ENCODE results near the gene RORC. TPM values are rescaled to one million over a fixed set of nuclear protein-coding genes. Genes with fewer than 3 reads are reported as not detected.

RORC gene
- total RNA-seq, 1 experiment from 2014 or later: 0.19 TPM

- Mint-ChIP-seq H3K36me3 (ENCODE audit: insufficient read depth, unreplicated experiment) (no peaks in the 10 kb centered on the region), H3K27me3 (ENCODE audit: unreplicated experiment) (peaks cover 62% of the 10 kb centered on the region), H3K9me3 (ENCODE audit: low read depth, unreplicated experiment) (no peaks in the 10 kb centered on the region), H3K4me3 (ENCODE audit: low read depth, unreplicated experiment) (no peak overlapping the region), H3K27ac (ENCODE audit: unreplicated experiment) (no peak overlapping the region), H3K4me1 (ENCODE audit: low read depth, unreplicated experiment) (no peaks in the 10 kb centered on the region)
- intact Hi-C loops (cut with micrococcal nuclease; ENCODE audit: unreplicated experiment): no loop called here
- no peak for DNase-seq
- BruUV-seq (replicated peaks): no TSS peak
- TF ChIP-seq CTCF (IDR thresholded peaks at IDR 0.05; ENCODE audit: unreplicated experiment): no peak
- CTCF ChIA-PET: interaction anchor here (1.1 kb wide), 1 partner anchor 29 kb away, joined by 4 read pairs; no protein-coding TSS in a partner anchor
Measured at GRCh38 chr1:151801310-151801820, 30.2 kb downstream of the RORC start.

GRCh38 chr1:151800830-151801229 is 30.8 kb downstream of the RORC start:
- Mint-ChIP-seq H3K27ac (ENCODE audit: unreplicated experiment) (no peak overlapping the region), H3K27me3 (ENCODE audit: unreplicated experiment) (peaks cover 57% of the 10 kb centered on the region), H3K4me3 (ENCODE audit: low read depth, unreplicated experiment) (no peak overlapping the region), H3K4me1 (ENCODE audit: low read depth, unreplicated experiment) (no peaks in the 10 kb centered on the region), H3K36me3 (ENCODE audit: insufficient read depth, unreplicated experiment) (no peaks in the 10 kb centered on the region), H3K9me3 (ENCODE audit: low read depth, unreplicated experiment) (no peaks in the 10 kb centered on the region)
- CTCF ChIA-PET: interaction anchor here (1.1 kb wide), 1 partner anchor 30 kb away, joined by 4 read pairs; no protein-coding TSS in a partner anchor
- DNase-seq: no peak
- BruUV-seq (replicated peaks): no TSS peak
- intact Hi-C loops (cut with micrococcal nuclease; ENCODE audit: unreplicated experiment): no loop called here
- no peak for TF ChIP-seq CTCF (IDR thresholded peaks at IDR 0.05; ENCODE audit: unreplicated experiment)

- Mint-ChIP-seq H3K36me3 (ENCODE audit: insufficient read depth, unreplicated experiment) (no peaks in the 10 kb centered on the region), H3K9me3 (ENCODE audit: low read depth, unreplicated experiment) (no peaks in the 10 kb centered on the region), H3K4me3 (ENCODE audit: low read depth, unreplicated experiment) (no peak overlapping the region), H3K27ac (ENCODE audit: unreplicated experiment) (no peak overlapping the region), H3K4me1 (ENCODE audit: low read depth, unreplicated experiment) (no peaks in the 10 kb centered on the region), H3K27me3 (ENCODE audit: unreplicated experiment) (peaks cover 42% of the 10 kb centered on the region)
- intact Hi-C loops (cut with micrococcal nuclease; ENCODE audit: unreplicated experiment): no loop called here
- CTCF ChIA-PET: no interaction called here
- DNase-seq: no peak
- no TSS peak for BruUV-seq (replicated peaks)
- no peak for TF ChIP-seq CTCF (IDR thresholded peaks at IDR 0.05; ENCODE audit: unreplicated experiment)
Measured at GRCh38 chr1:151799179-151800022, 32.2 kb downstream of the RORC start.

GRCh38 chr1:151798571-151798970 is 33.0 kb downstream of the RORC start:
- CTCF ChIA-PET: no interaction called here
- no peak overlapping the region for H3K27ac Mint-ChIP-seq (ENCODE audit: unreplicated experiment)
- DNase-seq: no peak
- BruUV-seq (replicated peaks): no TSS peak
- TF ChIP-seq CTCF (IDR thresholded peaks at IDR 0.05; ENCODE audit: unreplicated experiment): no peak
- no peaks in the 10 kb centered on the region for H3K36me3 Mint-ChIP-seq (ENCODE audit: insufficient read depth, unreplicated experiment)
- intact Hi-C loops (cut with micrococcal nuclease; ENCODE audit: unreplicated experiment): no loop called here
- H3K4me1 Mint-ChIP-seq (ENCODE audit: low read depth, unreplicated experiment): no peaks in the 10 kb centered on the region
- H3K27me3 Mint-ChIP-seq (ENCODE audit: unreplicated experiment): peaks cover 34% of the 10 kb centered on the region
- H3K9me3 Mint-ChIP-seq (ENCODE audit: low read depth, unreplicated experiment): no peaks in the 10 kb centered on the region
- no peak overlapping the region for H3K4me3 Mint-ChIP-seq (ENCODE audit: low read depth, unreplicated experiment)
